UCSD-AML1 (cell line): ENCODE results near the gene SLC10A7.
"Not testable (repeated sequence)": the region's sequence is repeated elsewhere in the genome, so short reads cannot be mapped to it uniquely, and the experiment has no call there.

ENCODE experiments used
- DNase-seq: peaks from one replicate; lab custom pipeline; 2025; ENCODE audit not compliant: unreplicated experiment; lab: John Stamatoyannopoulos, UW

The SLC10A7 gene

DNA sequence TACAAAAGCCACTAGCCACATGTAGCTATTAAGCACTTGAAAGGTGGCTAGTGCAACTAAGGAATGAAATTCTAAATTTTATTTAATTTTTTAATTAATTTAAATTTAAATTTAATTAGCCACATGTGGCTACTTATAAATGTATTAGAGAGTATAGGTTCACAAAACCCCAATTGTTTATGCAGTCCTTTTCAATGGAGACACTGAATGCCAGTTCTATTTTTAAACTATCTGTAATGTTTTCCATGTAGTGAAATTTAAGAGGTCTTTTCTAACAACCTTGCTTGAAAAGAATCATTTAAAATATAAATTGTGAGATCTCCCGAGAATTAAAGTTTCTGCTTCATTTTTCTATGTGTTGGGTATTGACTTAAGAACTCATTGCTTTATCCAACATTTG, 154.4 kb downstream of the SLC10A7 start:
- DNase-seq, result no peak

GRCh38 chr4:146359771-146360170, 162.0 kb downstream of the SLC10A7 start:
- DNase-seq, result no peak

- DNase-seq, result not testable (repeated sequence)
Observed at GRCh38 chr4:146350114-146350513, 171.6 kb downstream of the SLC10A7 start.

GRCh38 chr4:146349306-146349705, 172.4 kb downstream of the SLC10A7 start:
- no peak for DNase-seq

DNA sequence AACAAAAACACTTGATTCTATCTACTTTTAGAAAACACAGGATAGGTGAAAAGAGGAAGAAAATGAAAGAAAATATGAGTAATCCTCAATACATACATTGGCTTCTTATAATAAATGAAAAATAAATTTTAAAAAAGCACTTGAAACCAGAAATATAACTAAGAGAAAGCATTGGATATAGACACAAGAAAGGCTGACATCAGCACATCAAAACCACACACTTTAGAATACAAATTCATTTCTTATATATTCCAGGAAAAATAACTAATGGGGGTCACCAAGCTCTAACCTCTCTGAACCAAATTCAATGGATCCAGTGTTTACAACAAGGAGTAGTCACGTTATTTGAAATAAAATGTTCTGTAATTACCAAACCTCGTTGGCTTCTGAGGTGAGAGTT, 173.9 kb downstream of the SLC10A7 start:
- DNase-seq, result no peak

- no peak for DNase-seq
Observed at GRCh38 chr4:146346276-146346675, 175.5 kb downstream of the SLC10A7 start.

- DNase-seq, result no peak
Observed at GRCh38 chr4:146343776-146344175, 178.0 kb downstream of the SLC10A7 start.

GRCh38 chr4:146343199-146343598, 178.5 kb downstream of the SLC10A7 start:
- no peak for DNase-seq

- DNase-seq, result no peak
Observed at GRCh38 chr4:146342600-146343192, 179.0 kb downstream of the SLC10A7 start.

DNA sequence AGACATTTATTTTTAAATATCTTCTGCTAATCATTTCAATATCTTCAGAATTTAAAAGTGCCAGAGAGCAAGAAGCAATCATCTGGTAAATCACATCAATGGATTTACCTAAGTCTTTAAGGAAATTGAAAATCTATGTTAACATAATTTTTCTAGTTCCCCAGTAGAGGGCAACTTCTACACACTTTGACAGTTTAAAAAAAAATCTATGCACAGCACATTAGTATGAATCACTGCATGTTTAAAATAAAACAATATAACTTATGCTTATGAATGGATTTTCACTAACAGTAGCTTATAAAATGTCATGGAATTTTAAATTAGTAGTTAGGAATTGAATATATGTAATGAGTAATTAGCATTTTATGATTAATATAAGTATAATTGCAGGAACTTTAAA, 180.9 kb downstream of the SLC10A7 start:
- no peak for DNase-seq

DNA sequence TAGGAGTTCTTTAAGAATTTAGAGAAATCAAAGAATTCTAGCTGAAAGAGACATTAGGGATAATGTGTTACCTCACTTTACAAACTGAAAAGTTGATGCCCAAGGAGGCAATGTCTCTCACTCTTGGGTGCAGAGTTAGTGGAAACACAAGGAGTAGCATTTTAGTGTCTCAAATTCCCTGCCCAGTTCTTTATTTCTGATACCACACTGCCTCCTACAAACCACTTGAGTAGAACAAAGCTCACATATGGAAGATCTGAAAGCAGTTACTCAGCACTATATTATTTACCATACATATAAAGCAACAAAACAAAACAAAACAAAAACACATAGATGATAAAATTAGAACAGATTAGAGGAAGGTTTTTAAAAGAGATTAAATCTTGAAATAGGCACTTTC, 183.2 kb downstream of the SLC10A7 start:
- DNase-seq, result no peak

- DNase-seq, result no peak
Observed at GRCh38 chr4:146336410-146336807, 185.3 kb downstream of the SLC10A7 start.

GRCh38 chr4:146335763-146336409, 185.9 kb downstream of the SLC10A7 start:
- DNase-seq, result no peak

- no peak for DNase-seq
Observed at GRCh38 chr4:146334862-146335449, 186.8 kb downstream of the SLC10A7 start.

- no peak for DNase-seq
Observed at GRCh38 chr4:146333895-146334262, 187.9 kb downstream of the SLC10A7 start.

DNA sequence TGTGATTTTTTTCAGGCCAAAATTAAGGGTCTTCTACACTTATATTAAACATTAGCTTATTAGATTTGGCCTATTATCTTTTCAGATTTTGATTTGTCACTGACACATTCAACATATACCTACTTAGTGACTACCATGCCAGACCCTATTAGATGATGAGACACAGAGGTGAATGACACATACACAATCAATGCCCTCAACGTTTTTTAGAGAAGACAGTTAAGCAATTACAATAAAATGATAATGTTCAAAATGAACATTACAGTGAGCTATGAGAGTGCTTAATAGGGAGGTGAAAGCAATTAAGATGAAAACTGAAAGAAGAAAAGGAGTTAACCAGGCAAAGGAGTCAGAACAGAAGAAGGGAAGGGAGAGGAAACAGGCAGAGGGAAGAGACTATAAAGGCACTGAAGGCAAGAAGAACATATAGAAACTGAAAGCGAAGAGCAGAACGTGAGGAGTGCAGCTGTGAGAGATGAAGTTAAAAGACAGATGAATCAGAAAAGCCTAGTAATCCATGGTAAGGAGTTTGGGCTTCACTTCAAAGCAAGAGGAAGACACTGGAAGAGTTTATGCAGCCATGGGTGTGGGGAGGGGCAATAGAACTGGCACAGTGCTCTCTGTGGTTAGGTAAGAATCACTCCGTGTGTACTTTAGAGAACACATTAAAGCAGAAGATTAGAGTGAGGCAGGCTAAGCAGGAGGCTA, 188.4 kb downstream of the SLC10A7 start:
- DNase-seq, result no peak

- DNase-seq, result no peak
Observed at GRCh38 chr4:146330392-146330791, 191.3 kb downstream of the SLC10A7 start.

DNA sequence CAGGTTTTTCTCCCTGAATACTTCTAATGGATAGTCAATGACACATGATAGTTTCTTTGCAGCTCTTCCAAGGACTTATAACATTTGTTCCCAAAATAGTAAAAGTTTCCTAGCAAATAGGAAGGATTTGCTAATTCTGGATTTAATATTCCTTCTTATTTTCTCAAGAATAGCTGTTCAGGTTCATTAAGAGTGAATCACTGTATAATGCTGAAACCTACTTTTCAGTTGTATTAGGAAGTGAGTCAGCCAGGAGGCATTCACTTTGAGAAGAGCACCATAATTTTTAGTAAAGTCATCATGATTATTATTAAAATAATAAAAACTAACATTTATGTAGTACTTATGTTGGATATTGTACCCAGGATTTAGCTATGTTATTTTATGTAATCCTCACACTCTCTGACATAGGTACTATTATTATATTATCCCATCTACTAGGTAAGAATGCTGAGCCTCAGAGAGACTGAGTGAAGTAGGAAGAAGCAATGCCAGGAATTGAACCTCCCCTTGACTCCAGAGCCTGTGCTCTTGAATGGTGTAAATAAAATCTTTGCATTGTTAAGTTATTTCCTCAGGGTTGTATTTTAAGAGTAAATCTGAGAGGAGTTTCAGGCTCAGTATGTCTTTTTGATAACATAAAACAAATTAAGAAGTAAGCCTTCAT, 192.6 kb downstream of the SLC10A7 start:
- no peak for DNase-seq

DNA sequence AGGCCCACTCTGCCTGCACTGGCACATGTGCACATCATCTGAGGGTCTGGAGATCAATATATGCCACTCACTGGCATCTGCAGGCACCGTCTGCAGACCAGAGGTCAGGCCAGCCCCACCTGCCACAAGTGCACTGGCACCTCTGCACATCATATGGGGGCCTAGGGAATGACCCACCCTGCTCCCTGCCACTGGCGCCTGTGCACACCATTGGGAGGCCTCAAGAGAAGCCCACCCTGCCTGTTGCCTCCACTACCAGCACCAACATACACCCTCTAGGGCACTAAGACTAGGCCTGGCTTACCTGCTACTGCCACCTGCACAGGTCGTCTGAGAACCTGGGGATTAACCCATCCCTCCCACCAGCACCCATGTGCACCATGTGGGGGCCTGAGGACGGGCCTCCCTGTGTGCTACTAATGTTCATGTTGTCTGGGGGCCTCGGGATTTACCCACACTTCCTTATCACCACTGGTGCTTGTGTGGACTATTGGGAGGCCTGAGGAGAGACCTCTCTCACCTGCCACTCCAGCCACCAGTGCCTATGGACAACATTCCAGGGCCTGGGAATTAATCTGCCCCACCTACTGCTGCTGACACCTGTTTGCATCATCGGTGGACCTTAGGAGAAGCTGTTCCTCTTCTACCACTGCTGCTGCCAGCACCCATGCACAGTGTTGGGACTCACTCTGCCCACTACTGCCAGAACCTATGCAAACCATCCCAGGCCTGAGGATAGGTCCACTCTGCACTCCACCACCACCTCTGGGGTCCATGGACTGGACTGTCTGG, 193.7 kb downstream of the SLC10A7 start:
- no peak for DNase-seq

DNA sequence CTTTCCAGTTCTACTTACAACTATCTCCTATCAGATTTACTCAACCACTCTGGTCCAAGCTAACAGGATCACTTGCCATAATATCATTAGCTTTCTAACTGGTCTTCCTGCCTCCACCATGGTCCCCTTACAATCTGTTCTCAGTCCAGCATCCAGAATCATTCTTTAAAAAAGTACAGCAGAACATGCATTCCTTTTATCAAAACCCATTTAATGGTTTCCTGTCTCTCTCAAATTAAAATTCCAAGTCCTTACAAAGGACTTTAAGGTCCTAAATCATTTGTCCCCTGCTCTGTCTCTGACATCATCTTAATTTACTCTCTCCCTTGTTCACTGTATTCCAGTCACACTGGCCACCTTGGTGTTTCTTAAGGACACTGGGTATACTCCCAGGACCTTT, 202.8 kb downstream of the SLC10A7 start:
- no peak for DNase-seq

DNA sequence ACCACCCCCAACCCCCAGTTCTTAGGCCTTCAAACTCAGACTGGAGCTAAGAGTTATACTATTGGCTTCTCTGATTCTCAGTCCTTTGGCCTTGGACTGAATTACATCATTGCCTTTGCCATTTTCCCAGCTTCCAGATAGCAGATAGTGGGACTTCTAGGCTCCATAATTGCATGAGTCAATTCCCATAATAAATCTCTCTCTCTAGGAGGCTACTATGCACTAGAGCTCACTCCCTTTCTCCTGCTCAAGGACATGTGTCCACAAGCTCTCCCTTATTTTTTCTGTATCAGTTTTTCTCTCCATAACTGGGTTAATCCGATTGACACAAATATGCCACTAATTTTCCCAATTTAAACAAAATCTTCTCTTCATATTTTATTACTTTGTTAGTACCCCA, 204.0 kb downstream of the SLC10A7 start:
- no peak for DNase-seq
